MG63 (cell line): ENCODE data around the gene IFI16. TPM values are rescaled to one million over a fixed set of nuclear protein-coding genes. Genes with fewer than 3 reads are reported as not detected.
A peak's percentile ranks its signal among the peaks of the same experiment; 100 is the strongest.
"Not testable (repeated sequence)": the region's sequence is repeated elsewhere in the genome, so short reads cannot be mapped to it uniquely, and the experiment has no call there.

Experiments used
- DNase-seq: peaks from one replicate; pipeline ENCODE4 v3.0.0-alpha.2; 2020
- H3K27me3 ChIP-seq: fragments of 250-450 bp; sonication (Bioruptor Pico); 2 replicates; pipeline ENCODE4 v1.5.1; 2020; ENCODE audit warnings: mild to moderate bottlenecking, moderate library complexity
- H3K36me3 ChIP-seq: fragments of 250-450 bp; sonication (Bioruptor Pico); 2 replicates; pipeline ENCODE4 v1.5.1; 2020; ENCODE audit warnings: mild to moderate bottlenecking, moderate library complexity
- H3K4me3 ChIP-seq: fragments of 250-450 bp; sonication (Bioruptor Pico); 2 replicates; pipeline ENCODE4 v1.5.1; 2020; ENCODE audit warnings: mild to moderate bottlenecking, moderate library complexity
- H3K9me3 ChIP-seq: fragments of 250-450 bp; sonication (Bioruptor Pico); 2 replicates; pipeline ENCODE4 v1.5.1; 2020; ENCODE audit warnings: mild to moderate bottlenecking, moderate library complexity
- total RNA-seq: library from RNA; depleted of rRNA; stranded (reverse); fragments of >200 nt; shearing (Covaris generic); gene quantifications from 2 replicates; pipeline ENCODE4 v1.2.3, GENCODE V29; 2014; ENCODE audit warnings: low replicate concordance

IFI16 gene
- total RNA-seq, 1 experiment from 2014 or later, result 33.8 TPM

DNA sequence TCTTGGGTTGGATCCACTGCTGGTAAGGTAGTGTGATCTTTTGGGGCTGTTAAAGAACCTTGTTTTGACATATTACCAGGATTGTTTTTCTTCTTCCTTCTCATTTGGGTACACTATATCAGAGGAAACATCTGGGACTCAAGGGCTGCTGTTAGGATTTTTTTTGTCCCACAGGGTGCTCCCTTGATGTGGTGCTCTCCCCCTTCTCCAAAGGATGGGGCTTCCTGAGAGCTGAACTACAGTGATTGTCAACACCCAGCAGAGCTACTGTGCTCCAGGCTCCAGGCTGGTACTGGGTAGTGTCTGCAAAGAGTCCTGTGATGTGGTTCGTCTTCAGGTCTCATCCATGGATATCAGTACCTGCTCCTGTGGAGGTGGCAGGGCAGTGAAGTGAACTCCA is 20.6 kb downstream of the IFI16 start:
- no peak for DNase-seq
- H3K4me3 ChIP-seq, result no peak overlapping the region
- no peaks in the 10 kb centered on the region for H3K9me3 ChIP-seq
- H3K27me3 ChIP-seq, result no peaks in the 10 kb centered on the region
- peaks cover 59% of the 10 kb centered on the region for H3K36me3 ChIP-seq

DNA sequence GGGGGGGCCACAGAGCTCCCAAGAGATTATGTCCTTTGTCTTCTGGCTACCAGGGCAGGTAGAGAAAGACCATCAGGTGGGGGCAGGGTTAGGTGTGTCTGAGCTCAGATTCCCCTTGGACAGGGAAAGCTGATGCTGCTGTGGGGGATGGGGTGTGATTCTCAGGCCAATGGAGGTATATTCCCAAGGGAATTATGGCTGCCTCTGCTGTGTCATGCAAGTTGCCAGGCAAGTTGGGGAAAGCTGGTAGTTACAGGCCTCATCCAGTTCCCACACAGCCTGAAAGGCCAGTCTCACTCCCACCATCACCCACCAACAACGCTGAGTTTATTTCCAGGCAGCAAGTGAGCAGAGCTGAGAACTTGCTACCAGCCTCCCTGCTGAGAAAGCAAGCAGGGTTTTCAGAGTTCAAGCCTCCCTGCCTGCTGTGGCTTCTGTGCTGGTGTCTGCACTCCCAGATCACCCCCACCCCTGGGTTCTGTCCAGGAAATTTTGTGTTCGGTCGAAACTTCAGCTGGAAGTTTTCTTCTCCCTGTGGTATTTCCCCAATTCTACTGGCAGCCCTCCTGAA is 21.3 kb downstream of the IFI16 start:
- Histone ChIP-seq H3K9me3 (no peaks in the 10 kb centered on the region), H3K27me3 (no peaks in the 10 kb centered on the region), H3K4me3 (no peak overlapping the region), H3K36me3 (peaks cover 59% of the 10 kb centered on the region)
- DNase-seq, result no peak

DNA sequence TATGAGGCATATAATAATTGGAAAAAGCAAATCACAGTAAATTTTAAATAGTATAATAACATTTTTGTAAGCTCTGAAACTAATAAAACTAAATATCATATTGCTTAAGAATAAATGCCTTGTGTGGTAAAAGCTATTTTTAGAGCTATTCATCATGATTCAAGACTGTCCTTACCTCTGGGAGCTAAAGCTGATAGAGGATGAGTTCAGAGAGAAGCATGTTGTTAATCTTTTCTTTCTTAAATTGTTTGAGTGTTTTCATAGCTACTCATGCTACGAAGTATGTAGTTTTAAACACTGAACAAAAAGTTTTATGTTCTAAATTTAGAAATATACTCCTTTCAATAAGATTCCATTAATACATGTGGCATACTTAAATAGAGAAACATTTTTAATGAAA is 30.5 kb downstream of the IFI16 start:
- no peaks in the 10 kb centered on the region for H3K27me3 ChIP-seq
- H3K4me3 ChIP-seq, result no peak overlapping the region

DNA sequence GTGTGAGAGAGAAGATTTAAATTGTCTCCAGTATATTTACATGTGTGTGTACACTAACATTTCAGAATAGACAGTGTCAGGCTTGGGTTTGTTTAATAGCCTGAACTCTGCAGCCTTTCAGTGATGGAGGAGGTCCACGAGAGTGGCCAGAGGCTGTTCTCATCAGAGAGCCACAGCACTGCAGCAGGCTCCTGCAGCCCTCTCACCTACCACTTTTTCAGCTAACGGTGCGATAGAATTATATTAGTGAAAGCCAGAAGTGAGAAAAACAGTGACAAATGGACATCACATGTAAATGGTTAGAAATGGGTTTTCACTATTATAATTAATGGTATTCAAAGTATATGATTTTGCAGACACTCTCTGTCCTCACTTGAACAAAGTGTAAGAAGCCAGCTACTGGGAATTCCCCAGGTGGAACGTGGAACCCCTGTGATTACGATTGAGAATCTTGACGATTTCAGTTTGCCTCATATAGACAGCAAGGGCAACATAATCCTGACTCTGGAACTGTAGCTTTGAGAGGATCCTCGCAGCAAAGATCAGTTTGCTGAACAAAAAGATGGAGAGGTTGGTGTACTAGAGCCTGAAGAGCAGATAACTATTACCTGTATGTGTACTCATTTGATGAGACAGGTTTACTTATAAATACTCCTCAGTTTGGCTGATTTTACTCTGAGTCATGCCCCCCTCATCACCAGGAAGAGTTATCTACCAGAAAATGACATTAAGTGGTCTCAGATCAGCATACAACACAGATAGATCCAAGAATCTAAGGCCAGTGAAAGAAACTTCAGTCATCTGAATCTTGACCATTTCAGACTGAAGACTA is 31.4 kb downstream of the IFI16 start:
- DNase-seq, result no peak
- Histone ChIP-seq H3K4me3 (no peak overlapping the region), H3K36me3 (peaks cover 59% of the 10 kb centered on the region), H3K9me3 (no peaks in the 10 kb centered on the region), H3K27me3 (no peaks in the 10 kb centered on the region)

More for the DNA sequence above, 30.5 kb downstream of the IFI16 start:
- no peak for DNase-seq
- Histone ChIP-seq H3K36me3 (peaks cover 60% of the 10 kb centered on the region), H3K9me3 (no peaks in the 10 kb centered on the region)

DNA sequence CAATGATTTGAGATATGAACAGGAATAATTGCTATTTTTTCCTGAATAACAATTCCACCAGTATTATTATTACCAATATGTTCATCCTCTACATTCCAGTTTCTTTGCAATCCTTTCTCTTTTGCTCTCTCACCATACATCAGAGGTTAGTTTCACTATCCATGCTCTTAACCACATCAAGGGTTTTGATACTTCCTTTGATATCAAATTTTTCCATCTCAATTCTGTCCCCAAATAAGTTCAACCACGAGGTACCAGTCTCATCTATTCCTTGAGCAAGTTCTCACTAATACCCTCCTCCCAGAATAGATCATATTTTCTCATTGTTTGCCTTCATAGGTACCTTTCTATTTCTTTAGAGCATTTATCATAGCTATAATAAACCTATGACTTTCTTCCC is 36.8 kb downstream of the IFI16 start:
- DNase-seq, H3K9me3 ChIP-seq, H3K4me3 ChIP-seq, H3K27me3 ChIP-seq: not testable (repeated sequence)
- H3K36me3 ChIP-seq, result peaks cover 48% of the 10 kb centered on the region

DNA sequence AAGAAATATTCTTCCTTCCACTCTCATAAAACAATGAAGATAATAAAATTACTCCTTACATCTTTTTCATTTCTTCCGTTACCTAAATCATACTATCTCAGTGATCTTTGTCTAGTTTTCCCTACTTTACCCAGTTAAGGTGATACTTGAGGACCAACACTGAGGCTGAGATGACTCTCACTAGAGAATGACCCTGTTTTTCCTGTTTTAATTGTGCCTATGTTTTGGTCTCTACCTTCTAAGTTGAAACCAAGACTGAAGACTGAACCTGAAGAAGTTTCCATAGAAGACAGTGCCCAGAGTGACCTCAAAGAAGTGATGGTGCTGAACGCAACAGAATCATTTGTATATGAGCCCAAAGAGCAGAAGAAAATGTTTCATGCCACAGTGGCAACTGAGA is 41.7 kb downstream of the IFI16 start:
- Histone ChIP-seq H3K27me3 (no peaks in the 10 kb centered on the region), H3K36me3 (peaks cover 61% of the 10 kb centered on the region), H3K4me3 (no peak overlapping the region), H3K9me3 (no peaks in the 10 kb centered on the region)
- no peak for DNase-seq

DNA sequence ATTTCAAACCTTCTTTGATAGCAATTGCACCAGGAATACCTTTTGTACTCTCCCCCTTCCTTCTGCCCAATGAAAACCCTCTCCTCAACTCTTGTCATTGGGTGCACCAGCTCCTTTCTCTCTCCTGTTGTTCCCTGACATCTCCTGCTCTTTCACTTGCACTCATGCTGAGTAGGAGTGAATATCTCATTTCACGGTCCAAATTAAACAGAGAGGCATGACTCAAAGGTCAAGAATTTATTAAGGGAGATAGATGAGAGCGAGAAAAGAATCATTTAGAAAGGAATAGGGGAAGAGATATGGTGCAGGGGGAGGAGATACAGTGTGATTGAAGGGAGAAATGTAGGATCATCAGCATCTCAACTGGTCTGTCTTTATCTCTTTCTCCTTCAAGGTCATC is 44.7 kb downstream of the IFI16 start:
- H3K27me3 ChIP-seq, result no peaks in the 10 kb centered on the region
- peaks cover 51% of the 10 kb centered on the region for H3K36me3 ChIP-seq
- H3K4me3 ChIP-seq, result no peak overlapping the region
- no peak for DNase-seq
- no peaks in the 10 kb centered on the region for H3K9me3 ChIP-seq

DNA sequence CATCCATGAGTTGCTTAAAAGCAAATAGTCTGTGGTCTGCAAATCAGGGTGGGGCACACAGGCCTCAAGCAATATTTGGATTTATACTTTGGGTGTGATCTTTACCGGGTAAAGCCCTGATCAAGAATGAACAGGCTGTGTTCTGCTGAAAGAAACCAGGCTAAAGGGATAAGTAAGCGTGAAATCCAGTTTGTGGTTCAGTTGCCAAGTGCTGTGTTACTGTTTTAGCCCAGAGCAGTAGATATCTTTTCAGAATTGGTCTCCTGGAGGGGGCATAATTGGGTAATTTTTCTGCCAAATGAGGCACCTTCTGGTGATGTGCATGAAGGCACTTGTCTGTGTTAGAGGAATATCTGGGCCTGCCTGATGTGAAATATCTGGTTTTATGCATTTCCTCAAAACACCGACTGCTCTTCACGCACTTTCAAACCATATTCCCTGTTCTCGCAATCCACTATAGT is 45.5 kb downstream of the IFI16 start:
- H3K27me3 ChIP-seq, result no peaks in the 10 kb centered on the region
- H3K4me3 ChIP-seq, result no peak overlapping the region
- peaks cover 44% of the 10 kb centered on the region for H3K36me3 ChIP-seq
- H3K9me3 ChIP-seq, result no peaks in the 10 kb centered on the region
- no peak for DNase-seq

DNA sequence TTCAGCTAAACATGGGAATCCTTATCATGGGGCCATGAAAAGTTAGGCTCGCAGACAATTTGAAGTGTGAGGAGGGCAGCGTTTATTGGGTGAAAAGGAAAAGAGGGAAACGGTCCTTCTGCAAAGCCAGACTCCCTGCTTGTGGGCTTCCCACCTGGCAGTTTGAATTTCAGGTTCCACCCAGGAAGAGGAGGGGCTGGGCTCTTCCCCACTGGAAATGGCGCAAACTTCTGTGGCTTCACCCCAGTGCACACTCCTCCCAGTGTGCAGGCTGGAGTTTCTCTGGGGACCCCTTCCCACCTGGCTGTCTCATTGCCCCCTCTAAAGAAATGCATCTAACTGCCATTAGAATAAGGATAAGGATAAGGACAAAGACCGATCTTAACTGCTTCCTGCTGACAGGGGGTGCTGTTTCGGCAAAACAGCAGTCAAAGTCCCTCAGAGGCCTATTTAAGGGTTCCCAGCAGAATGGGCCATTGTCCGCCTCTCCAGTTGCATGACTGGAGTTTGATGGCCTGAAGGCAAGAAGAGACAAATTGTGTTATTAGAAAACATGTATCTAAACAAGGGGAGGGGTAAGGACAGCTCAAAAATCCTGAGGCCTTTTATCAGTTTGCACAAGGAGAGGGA is 46.5 kb downstream of the IFI16 start:
- Histone ChIP-seq H3K36me3 (peaks cover 34% of the 10 kb centered on the region), H3K9me3 (no peaks in the 10 kb centered on the region), H3K27me3 (no peaks in the 10 kb centered on the region; the same call in 1 of the 2 replicates), H3K4me3 (no peak overlapping the region)
- DNase-seq, result no peak

DNA sequence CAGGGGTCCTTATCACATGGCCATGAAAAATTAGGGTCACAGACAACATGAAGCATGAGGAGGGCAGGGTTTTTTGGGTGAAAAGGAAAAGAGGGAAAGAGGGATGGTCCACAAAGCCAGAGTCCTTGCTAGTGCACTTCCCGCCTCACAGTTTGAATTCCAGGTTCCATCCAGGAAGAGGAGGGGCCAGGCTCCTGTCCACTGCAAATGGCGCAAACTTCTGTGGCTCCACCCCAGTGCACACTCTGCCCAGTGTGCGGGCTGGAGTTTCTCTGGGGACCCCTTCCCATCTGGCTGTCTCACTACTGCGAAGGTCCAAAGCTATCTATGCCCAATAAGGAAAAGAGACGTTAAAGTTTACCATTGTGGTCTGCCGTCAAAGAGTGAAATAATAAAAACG is 49.0 kb downstream of the IFI16 start:
- DNase-seq, result no peak
- Histone ChIP-seq H3K4me3 (no peak overlapping the region), H3K27me3 (no peaks in the 10 kb centered on the region; the same call in 1 of the 2 replicates), H3K9me3 (no peaks in the 10 kb centered on the region), H3K36me3 (peaks cover 9% of the 10 kb centered on the region)

DNA sequence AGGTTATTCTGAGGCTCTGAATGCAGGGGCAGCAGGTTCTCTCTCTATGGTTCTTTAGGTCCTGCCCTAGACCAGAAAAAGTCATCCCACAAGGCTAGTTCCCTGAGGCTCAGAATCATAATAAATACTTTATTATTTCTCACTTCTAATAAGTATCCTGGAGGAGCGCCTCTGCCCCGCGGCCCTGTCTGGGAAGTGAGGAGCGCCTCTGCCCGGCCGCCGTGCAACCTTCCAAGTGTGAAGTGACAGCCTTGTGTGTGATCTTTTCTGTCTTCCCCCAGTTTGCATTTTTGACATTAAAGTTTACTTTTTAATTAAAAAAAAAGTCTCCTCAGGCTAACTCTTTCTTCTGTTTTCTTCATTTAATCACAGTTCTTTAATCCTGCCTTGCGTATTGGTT is 55.4 kb downstream of the IFI16 start:
- Histone ChIP-seq H3K4me3 (no peak overlapping the region), H3K27me3 (no peaks in the 10 kb centered on the region; the same call in 1 of the 2 replicates), H3K9me3 (no peaks in the 10 kb centered on the region), H3K36me3 (no peaks in the 10 kb centered on the region)
- DNase-seq, result no peak

DNA sequence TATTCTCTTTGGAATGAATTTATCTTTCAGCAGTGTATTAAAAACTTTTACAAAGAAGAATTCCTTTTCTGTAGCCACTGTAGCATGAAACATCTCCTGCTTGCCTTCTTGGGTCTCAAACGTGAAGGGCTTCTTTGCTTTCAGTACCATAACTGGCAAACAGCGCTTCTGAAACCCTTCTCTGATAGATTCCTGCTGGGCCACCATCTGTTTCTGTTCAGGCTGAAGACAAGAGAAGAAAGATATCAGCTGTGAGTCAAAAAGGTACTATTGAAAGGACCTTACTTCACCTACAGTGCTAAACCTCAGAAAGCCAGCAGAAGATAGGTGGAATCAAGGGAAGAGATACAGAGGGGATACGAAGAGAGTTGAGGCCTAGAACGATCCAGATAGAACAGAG is 56.4 kb downstream of the IFI16 start:
- H3K27me3 ChIP-seq, result no peaks in the 10 kb centered on the region
- no peaks in the 10 kb centered on the region for H3K9me3 ChIP-seq
- no peaks in the 10 kb centered on the region for H3K36me3 ChIP-seq
- H3K4me3 ChIP-seq, result no peak overlapping the region
- no peak for DNase-seq

DNA sequence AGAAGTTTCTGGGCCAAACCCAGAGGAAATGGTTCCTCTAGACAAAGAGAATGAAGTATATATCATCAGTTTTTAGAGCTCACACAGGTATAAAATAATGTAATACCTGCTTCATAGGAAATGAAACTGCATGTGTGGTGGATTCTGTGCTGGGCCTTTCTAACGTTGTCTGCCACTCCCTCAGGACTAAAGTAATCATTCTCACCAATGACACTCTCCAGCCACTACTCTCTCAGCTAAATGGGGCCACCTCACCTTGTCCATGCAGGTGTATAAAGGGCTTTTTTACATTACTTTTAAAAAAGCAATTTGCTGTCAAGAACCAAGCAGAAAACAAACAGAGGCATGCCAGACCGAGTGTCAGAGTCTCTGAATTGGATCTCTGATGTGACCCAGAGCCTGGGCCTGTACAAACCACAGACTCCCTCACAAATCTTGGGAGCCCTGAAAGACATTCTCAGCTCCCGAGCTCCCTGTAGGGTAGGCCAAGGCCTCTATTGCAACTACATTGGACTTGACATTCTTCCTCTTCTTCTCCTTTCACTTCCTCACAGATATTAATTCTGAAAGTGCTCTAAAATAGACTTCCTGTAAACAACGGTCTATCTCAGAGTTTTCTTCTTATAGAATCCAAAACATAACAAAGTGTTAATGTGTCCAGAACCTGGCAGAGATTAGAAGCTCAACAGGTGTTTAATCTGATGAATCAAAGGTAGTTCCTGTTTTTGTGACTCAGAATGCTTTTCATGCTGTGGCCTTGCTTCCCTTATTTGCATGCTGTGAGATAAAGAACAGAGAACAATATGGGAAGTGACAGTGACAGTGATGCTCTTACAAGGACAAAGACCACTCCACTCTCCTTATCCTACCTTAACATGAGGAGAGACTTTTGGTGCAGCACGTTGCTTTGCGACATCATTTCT is 58.3 kb downstream of the IFI16 start:
- no peak for DNase-seq
- no peaks in the 10 kb centered on the region for H3K9me3 ChIP-seq
- H3K27me3 ChIP-seq, result no peaks in the 10 kb centered on the region
- no peaks in the 10 kb centered on the region for H3K36me3 ChIP-seq
- H3K4me3 ChIP-seq, result no peak overlapping the region

DNA sequence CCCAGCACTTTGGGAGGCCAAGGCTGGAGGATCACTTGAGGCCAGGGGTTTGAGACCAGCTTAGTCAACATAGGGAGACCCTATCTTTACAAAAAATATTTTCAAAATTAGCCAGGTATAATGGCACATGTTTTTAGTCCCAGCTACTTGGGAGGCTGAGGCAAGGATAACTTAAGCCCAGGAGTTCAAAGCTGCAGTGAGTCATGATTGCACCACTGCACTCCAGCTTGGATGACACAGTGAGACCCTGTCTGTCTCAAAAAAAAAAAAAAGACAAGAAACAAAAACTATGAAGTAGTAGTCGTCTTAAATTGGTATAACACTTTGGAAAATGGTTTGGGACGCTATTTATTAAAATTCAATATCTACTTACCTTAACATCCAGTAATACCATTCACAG is 59.2 kb downstream of the IFI16 start:
- Histone ChIP-seq H3K27me3 (no peaks in the 10 kb centered on the region), H3K36me3 (no peaks in the 10 kb centered on the region), H3K9me3 (no peaks in the 10 kb centered on the region), H3K4me3 (no peak overlapping the region)
- peak; percentile 37 for DNase-seq

DNA sequence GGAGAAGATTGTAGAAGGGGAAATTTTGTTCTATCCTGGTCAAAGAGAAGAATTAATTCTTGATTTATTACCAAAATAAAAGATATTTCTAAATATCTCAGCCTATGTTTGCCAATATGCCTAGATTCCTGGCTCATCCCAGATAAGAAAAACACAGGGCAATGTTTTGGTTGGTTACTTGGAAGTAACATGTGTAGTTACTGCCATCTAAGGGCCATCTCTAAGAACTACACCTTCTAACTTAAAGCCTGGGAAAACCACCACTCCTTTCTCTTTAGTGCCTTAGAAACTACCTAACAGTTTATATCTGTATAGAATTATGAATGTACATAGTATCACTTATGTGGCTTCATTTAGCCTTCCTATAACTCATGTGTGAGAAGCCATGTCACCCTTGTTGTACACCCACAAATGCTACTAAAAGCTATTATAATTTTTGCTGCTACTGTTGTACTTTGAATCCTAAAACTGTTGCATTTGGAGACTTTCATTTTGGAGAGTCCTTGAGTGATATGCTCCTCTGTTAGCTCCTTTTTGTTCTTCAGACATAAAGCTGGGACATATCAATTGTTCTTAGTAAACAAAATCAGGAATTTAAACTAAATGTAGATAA is 62.4 kb downstream of the IFI16 start:
- no peak for DNase-seq
- no peaks in the 10 kb centered on the region; the same call in 1 of the 2 replicates for H3K27me3 ChIP-seq

DNA sequence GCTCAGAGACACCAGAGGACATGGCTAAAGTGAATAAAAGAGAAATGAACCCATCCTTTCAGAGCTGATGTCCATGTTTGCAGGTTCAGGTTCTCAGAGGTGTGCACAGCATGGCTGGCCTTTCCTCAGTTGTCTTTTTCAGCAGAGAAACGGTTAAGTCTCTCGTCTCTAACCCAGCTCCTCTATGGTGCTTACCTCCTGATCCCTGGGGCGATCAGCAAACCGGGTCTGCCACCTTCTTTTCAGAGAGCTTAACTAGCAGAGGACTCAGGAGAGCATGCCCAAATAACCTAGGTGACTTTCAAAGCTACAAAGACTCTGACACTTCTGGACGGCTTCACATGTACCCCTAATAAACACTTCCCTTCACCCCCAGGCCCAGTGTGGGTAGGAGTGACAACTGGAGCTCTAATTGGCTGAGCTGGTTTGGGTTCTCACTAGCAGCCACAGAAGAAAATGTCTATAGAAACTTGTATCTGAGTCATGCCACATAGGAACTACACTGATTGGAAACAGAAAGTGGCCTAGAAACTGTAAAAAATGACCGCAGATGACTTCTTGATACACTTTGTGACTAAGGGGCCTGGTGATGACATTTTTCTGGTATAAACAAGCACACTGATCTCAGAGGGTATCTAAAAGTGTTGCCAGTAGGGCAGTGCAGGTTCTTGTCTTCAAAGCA is 66.9 kb downstream of the IFI16 start, which contains the start of gene AIM2:
TSS of gene AIM2 (minus strand) at position 329 of the 682 bp plus-strand sequence. CDS start 3,267 bp downstream, outside the sequence.
- no peak for DNase-seq
- no peaks in the 10 kb centered on the region for H3K36me3 ChIP-seq
- peaks cover 9% of the 10 kb centered on the region for H3K27me3 ChIP-seq
- no peaks in the 10 kb centered on the region for H3K9me3 ChIP-seq
- no peak within 1 kb of the TSS for H3K4me3 ChIP-seq

More for the DNA sequence above, 62.4 kb downstream of the IFI16 start:
- Histone ChIP-seq H3K36me3 (no peaks in the 10 kb centered on the region), H3K4me3 (no peak overlapping the region), H3K9me3 (no peaks in the 10 kb centered on the region)
